SIG-M5 treated with dmso at 0.1 percent for 504 hours (cell line): ENCODE measurements around the gene GCNA.
"Not testable (repeated sequence)": the region's sequence is repeated elsewhere in the genome, so short reads cannot be mapped to it uniquely, and the experiment has no call there.

Source experiments
- DNase-seq: peaks from one replicate; lab custom pipeline; 2025; ENCODE audit not compliant: unreplicated experiment; lab: John Stamatoyannopoulos, UW

GCNA gene

GRCh38 chrX:71559773-71560172 lies 18.5 kb upstream of the GCNA start:
- DNase-seq, result not testable (repeated sequence)

DNA sequence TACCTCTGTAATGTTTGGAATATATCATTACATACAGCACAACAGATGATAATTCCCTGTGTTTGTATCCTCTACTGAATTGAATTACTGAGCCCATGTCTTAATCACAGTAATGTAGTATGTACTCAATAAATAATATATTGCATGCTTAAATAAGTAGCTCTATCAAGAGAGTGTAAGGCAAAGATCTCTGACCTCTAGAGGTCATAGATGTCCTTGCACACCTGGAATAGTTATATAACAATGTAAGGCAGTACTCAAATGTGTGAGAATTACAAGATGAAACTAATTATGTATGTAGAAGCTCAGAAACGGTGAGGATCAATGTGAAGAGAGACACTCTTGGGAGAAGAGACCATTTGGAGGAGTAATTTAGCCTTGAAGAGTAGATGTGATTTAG lies 14.3 kb upstream of the GCNA start:
- no peak for DNase-seq

DNA sequence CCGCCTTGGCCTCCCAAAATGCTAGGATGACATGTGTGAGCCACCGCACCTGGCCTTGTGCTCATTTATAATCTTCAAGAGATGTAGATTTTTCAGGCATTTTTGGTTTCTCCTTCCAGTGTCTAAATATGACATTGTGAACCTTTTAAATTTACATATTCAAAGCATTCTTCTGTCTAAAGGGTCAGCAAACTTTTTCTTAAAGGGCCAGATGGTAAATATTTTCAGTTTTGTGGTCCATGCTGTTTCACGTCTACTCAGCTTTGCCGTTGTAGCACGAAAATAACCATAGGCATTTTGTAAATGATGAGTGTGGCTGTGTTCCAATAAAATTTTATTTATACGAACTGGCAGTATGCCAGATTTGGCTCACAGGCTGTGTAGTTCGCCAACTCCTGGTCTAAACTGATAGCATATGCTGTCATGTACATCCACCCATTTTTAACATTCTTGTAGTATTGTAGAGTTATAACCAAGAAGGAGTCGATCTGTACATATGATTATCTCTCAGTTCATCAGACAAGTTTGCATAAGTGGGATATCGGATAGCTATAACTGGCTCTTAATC lies 12.7 kb upstream of the GCNA start:
- no peak for DNase-seq

- DNase-seq, result not testable (repeated sequence)
Measured at GRCh38 chrX:71571390-71571789, 6.8 kb upstream of the GCNA start.

GRCh38 chrX:71573590-71573989 lies 4.6 kb upstream of the GCNA start:
- DNase-seq, result no peak

- no peak for DNase-seq
Measured at GRCh38 chrX:71577682-71578081, 555 bp upstream of the GCNA start.

DNA sequence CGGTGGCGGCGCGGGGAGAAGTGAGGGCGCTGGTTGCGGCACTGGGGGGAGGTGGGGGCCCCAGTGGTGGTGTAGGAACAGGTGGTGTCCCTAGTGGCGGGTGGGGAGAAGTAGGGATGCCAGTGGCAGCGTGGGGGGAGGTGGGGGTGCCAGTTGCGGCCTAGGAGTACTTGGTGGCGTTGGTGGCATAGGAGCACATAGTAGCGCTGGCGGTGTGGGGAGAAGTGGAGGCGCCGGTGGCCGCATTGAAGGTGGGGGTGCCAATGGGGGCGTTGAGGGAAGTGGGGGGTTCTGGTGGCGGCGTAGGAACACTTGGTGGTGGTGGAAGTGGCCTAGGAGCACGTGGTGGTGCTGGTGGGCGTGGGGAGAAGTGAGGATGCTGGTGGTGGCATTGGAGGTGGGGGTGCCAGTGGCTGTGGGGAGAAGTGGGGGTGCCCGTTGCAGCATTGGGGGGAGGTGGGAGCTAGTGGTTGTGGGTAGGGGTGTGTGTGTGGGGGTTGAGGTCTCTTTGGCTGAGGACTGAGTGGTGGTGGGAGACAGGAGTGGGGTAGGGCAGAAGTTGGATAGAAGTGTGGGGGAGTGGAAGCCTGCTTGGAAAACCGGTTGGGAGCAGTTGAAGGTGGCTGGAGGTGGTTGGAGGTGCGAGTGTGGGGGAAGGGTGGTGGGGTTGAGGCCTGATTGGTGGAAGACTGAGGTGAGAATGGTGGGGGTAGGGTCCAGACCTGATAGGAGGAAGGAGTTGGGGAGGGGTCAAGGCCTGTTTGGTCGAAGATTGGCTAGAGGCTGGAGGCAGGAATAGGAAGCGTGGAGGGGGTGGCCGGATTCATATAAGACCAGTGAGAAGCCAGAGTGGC lies 1.1 kb downstream of the GCNA start:
- DNase-seq, result no peak

GRCh38 chrX:71579990-71580380 lies 1.7 kb downstream of the GCNA start:
- no peak for DNase-seq

GRCh38 chrX:71581210-71581609 lies 3.0 kb downstream of the GCNA start:
- no peak for DNase-seq

GRCh38 chrX:71586929-71587328 lies 8.7 kb downstream of the GCNA start:
- DNase-seq, result no peak

DNA sequence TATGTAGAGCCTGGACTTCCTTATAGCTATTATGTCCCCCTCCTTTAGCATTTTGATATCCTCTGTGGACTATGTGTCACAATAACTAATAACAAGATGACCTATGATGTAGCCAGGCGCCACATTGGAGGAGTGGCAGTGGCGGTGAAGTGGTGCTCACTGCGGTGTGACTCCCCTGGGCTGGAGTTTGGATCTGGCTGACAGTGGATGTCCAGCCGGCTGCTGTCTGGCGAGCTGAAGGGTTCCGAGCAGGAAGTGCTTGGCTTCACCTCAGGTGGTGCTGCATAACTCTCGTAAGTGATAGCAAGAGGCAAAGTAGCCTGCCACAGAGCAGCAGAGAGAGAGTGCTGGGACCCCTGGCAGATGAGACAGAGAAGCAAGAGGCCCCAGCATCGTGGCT lies 15.0 kb downstream of the GCNA start:
- not testable (repeated sequence) for DNase-seq

GRCh38 chrX:71599965-71600364 lies 21.7 kb downstream of the GCNA start:
- no peak for DNase-seq

- DNase-seq, result no peak
Measured at GRCh38 chrX:71603618-71604017, 25.4 kb downstream of the GCNA start.

- DNase-seq, result no peak
Measured at GRCh38 chrX:71604141-71604540, 25.9 kb downstream of the GCNA start.

DNA sequence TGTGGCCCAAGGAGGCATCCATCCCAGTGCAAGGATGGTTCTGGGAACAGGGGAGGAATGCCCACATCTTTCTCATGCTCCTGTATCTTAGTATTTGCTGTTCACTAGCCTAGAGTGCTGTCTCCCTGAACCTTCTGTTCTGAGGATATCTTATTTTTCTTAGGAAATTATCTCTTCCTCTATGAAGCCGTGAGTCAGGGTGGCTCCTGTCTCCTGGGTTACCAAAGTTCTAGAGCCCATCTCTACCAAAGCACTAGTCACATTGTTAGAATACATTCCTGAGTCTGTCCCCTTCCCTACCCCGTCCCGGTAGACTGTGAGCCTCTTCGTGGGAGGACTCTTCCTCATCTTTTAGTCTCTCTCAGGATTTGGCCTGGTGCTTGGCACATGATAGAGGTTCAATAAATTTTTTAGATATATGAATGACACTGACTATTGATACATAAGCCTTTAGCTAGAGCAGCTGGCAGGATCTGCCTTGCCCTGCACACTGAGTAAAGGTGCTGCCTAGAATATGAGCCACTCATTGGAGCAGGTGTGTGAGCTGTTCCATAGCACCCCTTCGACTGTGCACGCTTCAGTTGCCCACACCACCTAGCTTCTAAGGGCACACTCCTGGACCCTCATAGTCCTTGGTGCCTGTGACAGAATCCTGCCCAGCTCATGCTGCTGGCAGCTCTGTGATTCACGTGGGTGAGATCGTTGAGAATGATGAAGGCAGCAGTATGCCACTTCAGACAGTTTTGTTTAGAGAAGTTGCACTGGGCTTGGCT lies 26.7 kb downstream of the GCNA start:
- DNase-seq, result no peak

- DNase-seq, result no peak
Measured at GRCh38 chrX:71606536-71607216, 28.4 kb downstream of the GCNA start.

DNA sequence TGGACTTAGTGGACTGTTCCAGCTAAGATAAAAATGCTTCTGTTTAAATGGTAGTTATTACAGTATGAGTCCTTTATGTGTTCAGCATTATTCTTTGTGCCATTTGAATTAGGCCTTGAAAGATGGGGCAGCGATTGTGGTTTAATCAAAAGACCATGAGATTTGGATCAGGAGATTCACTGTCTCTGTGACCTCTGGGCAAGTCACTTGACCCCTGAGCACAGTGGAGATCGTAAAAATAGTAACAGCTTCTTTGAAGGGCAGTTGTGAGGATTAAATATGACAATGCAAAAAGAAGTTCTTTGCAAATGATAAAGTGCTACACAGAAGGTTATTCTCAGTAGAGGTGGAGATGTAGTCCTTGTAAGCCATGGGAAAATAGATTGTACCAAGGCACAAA lies 29.3 kb downstream of the GCNA start:
- no peak for DNase-seq

DNA sequence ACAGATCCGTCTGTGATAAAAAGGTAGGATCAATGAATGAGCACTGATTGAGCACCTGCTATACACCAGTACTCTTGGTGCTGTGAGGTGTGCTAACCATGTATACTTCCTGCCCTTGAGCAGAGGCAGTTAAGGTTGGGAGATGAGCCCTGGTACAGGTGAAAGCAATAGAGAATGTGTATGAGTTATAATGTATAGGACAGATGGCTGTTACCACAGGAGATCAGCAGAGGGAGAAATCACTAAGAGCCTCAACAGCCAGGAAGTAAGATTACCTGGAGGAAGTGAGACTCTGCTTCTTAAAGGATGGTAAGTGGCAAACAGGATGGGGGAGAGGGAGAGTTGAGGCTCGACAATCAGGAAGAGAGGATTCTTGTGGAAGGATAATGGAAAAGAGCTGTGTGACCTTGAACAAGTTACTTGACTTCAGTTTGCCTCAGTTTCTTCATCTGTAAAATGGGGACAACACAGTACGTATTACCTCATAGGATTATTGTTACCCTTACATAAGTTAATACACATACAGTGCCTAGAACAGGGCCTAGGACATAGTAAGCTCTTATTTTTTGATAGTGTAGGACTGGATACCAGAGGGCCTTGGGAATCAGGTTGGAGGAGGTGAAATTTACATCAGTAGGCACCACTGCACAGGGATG lies 31.0 kb downstream of the GCNA start:
- no peak for DNase-seq

DNA sequence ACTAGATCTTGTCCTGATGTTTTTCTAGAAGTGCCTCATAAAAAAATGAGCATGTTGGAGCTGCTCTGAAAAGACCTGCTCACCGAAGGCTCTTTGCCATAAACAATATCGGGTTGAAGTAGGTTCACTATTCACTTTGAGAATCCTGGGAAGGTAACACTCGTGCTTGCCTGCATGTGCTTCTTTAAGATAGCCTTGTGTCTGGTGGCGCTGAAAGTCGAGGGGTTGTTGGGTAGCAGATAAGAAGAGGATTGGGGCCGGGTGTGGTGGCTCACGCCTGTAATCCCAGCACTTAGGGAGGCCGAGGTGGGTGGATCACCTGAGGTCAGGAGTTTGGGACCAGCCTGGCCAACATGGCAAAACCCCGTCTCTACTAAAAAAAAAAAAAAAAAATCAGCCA lies 33.5 kb downstream of the GCNA start:
- not testable (repeated sequence) for DNase-seq

GRCh38 chrX:71612256-71612655 lies 34.0 kb downstream of the GCNA start:
- no peak for DNase-seq

DNA sequence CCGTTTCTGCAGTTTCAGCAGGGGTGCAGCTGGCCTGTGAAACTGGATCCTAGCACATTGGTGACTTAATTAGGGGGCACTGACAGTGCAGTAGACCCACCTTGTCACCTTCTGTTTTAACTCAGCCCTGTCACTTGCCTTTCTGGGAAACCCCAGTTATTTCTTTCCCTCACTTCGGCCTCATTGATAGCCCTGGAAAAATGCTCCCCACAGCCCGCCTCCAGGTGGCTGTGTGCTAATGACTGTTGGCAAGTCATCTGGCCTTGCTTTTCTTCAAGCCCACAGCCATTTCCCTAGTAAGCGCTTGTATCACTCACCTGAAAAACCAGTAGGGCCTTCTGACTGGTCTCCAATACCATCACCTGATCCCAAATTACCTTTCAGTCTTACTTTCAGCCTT lies 36.8 kb downstream of the GCNA start:
- DNase-seq, result no peak
